ENCODE results near the gene SF3B4.
"Not testable (repeated sequence)": the region's sequence is repeated elsewhere in the genome, so short reads cannot be mapped to it uniquely, and the experiment has no call there.

SF3B4 gene

DNA sequence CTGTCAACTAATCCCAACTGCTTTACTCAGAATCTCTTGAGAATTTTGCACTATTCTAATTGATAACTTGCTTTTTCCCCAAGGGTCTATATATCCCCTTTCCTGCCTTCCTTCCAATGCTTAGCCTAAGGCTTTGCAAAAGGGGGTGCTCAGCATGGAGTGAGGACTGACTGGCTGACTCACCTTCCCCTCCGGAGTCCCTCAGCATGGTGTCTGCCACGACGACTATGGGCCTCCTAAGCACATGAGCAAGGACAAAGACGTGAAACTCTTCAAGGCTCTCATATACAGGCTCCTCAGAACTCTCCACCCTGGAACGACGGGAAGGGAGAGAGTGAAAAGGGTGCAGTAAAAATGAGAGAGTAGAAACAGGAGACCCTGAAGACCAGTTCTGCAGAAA is 22.3 kb upstream of the SF3B4 start:
- Histone ChIP-seq H3K27me3 (no peaks in the 10 kb centered on the region), H3K4me1 (no peaks in the 10 kb centered on the region), H3K36me3 (peaks cover 44 to 56% (median 51%) of the 10 kb centered on the region in 3 donors), H3K27ac (no peak overlapping the region), H3K4me3 (no peak overlapping the region), H3K9me3 (no peaks in the 10 kb centered on the region)
- TF ChIP-seq, protein P1, sequence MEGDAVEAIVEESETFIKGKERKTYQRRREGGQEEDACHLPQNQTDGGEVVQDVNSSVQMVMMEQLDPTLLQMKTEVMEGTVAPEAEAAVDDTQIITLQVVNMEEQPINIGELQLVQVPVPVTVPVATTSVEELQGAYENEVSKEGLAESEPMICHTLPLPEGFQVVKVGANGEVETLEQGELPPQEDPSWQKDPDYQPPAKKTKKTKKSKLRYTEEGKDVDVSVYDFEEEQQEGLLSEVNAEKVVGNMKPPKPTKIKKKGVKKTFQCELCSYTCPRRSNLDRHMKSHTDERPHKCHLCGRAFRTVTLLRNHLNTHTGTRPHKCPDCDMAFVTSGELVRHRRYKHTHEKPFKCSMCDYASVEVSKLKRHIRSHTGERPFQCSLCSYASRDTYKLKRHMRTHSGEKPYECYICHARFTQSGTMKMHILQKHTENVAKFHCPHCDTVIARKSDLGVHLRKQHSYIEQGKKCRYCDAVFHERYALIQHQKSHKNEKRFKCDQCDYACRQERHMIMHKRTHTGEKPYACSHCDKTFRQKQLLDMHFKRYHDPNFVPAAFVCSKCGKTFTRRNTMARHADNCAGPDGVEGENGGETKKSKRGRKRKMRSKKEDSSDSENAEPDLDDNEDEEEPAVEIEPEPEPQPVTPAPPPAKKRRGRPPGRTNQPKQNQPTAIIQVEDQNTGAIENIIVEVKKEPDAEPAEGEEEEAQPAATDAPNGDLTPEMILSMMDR (IDR thresholded peaks at IDR 0.05): no peak
- no peak for DNase-seq
- intact Hi-C loops (cut with DNase I; ENCODE audit: low total_unique reads): no loop called here

DNA sequence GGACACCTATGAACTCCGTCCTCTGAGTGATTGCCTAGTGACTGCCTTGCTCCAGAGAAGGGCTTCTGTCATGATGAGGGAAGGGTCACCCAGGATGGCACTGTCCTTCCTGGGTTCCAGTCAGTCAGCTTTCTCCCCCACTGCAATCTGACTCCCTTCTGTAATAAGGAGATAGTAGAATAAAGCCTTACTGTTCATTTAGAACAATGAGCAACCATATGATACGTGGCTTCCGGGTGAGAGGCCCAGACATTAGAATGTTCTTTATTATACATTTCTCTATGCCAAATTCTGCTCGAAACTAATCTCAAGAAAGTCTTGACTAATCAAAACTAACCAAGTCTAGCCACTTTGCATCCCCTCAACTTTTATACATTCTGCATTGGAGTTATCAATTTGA is 17.6 kb upstream of the SF3B4 start:
- H3K9me3 ChIP-seq: no peaks in the 10 kb centered on the region

DNA sequence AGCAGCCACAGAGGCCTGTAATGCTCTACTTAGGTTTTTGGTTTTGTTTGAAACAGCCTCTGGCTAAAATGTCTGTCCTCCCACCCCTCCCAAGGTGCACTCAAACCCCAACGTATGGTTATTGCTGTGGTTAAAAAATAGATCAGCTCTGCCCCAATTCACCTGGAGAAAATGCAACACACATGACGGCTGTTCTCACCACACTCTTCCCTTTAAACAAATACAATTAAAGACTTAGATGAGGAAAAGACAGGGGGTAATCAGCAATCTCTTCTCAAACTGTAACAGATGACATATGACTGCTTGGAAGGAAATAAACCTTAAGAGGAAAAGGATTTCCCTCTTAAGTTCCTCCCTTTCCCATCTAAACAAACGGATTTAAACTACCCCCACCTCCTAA is 15.3 kb upstream of the SF3B4 start:
- intact Hi-C loops (cut with DNase I; ENCODE audit: low total_unique reads): no loop called here
- peaks cover 36 to 47% (median 39%) of the 10 kb centered on the region in 3 donors for H3K36me3 ChIP-seq
- no peaks in the 10 kb centered on the region for H3K9me3 ChIP-seq
- TF ChIP-seq, protein P1 (IDR thresholded peaks at IDR 0.05): no peak
- DNase-seq: no peak
- peak overlapping the region in 1 of 2 donors; percentile 16 for H3K27ac ChIP-seq
- H3K27me3 ChIP-seq: no peaks in the 10 kb centered on the region
- peaks cover 0 to 15% (median 10%) of the 10 kb centered on the region in 4 donors for H3K4me1 ChIP-seq
- H3K4me3 ChIP-seq: no peak overlapping the region

More for the DNA sequence above, 17.6 kb upstream of the SF3B4 start:
- Histone ChIP-seq H3K27me3 (no peaks in the 10 kb centered on the region), H3K4me1 (no peaks in the 10 kb centered on the region), H3K27ac (no peak overlapping the region), H3K36me3 (peaks cover 54 to 70% (median 58%) of the 10 kb centered on the region in 3 donors), H3K4me3 (no peak overlapping the region)
- TF ChIP-seq, protein P1 (IDR thresholded peaks at IDR 0.05): no peak
- intact Hi-C loops (cut with DNase I; ENCODE audit: low total_unique reads): no loop called here
- DNase-seq: no peak

DNA sequence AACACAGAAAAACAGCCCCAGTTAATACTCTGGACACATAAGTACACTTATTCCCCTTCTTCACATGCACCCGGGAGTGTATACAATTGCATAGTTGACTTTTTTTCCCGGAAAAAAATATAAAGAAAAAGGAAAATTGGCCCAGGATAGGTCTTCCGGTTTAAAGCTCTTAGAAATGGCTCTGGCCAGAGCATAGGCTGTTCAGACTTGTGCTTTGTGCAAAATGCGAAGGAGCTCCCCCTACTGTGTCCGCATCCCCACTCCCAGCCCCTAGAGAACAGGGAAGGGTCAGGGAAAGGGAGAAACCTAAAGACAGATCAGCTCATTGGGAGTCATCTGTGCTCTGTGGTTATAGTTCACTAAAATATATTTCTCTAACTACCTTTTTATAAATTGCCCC is 14.6 kb upstream of the SF3B4 start:
- no peak for DNase-seq
- H3K36me3 ChIP-seq: peaks cover 32 to 40% (median 35%) of the 10 kb centered on the region in 3 donors
- no peaks in the 10 kb centered on the region for H3K27me3 ChIP-seq
- peak overlapping the region in 1 of 2 donors; percentile 16 for H3K27ac ChIP-seq
- intact Hi-C loops (cut with DNase I; ENCODE audit: low total_unique reads): no loop called here
- TF ChIP-seq, protein P1 (IDR thresholded peaks at IDR 0.05): no peak
- peaks cover 0 to 22% (median 17%) of the 10 kb centered on the region in 4 donors for H3K4me1 ChIP-seq
- no peak overlapping the region for H3K4me3 ChIP-seq
- H3K9me3 ChIP-seq: no peaks in the 10 kb centered on the region

DNA sequence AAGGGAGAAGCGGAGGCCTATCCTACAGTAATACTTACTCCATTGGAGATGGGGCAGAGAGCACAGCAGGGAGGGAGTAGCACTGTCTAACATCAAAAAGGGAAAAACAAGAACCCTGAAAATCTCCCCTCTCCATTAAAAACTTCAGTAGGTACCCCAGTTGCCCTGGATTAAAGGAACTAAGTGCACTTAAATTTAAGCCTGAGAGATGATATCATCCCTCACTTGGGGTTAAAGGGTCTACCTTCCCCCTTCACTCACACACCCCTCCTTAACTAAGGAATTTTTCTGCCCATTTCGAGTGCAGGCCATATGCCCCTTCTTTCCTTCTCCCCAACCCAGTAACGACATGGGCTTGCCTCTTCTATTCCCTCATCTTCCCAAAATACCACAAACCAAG is 12.8 kb upstream of the SF3B4 start:
- DNase-seq: no peak
- Histone ChIP-seq H3K9me3 (no peaks in the 10 kb centered on the region), H3K4me3 (no peak overlapping the region), H3K36me3 (peaks cover 15 to 23% (median 18%) of the 10 kb centered on the region in 3 donors), H3K27ac (peak overlapping the region in 1 of 2 donors; percentile 90), H3K4me1 (peaks cover 0 to 33% (median 25%) of the 10 kb centered on the region in 4 donors), H3K27me3 (no peaks in the 10 kb centered on the region)
- TF ChIP-seq, protein P1 (IDR thresholded peaks at IDR 0.05): no peak
- intact Hi-C loops (cut with DNase I; ENCODE audit: low total_unique reads): no loop called here

DNA sequence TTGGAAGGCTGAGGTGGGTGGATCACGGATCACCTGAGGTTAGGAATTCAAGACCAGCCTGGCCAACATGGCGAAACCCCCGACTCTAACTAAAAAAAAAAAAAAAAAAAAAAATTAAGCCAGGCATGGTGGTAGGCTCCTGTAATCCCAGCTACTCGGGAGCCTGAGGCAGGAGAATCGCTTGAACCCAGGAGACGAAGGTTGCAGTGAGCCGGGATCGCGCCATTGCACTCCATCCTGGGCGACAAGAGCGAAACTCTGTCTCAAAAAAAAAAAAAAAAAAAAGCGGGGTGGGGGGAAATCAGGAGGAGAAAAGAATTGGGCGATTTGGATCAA is 11.0 kb upstream of the SF3B4 start:
- intact Hi-C loops (cut with DNase I; ENCODE audit: low total_unique reads); H3K27me3 ChIP-seq; H3K9me3 ChIP-seq; DNase-seq: not testable (repeated sequence)
- Histone ChIP-seq H3K4me3 (peak overlapping the region; percentile 45 to 47), H3K36me3 (peaks cover 0 to 11% (median 4%) of the 10 kb centered on the region in 3 donors), H3K4me1 (peaks cover 0 to 42% (median 31%) of the 10 kb centered on the region in 4 donors), H3K27ac (peak overlapping the region; percentile 69 to 90)

Measured in tibial artery (tissue), 4 donors.